HepG2 (cell line): ENCODE data around the gene TMEM63B. TPM values are rescaled to one million over a fixed set of nuclear protein-coding genes. Genes with fewer than 3 reads are reported as not detected.
A peak's percentile ranks its signal among the peaks of the same experiment; 100 is the strongest.

ENCODE experiments used
- EZH2 ChIP-seq: conservative IDR thresholded peaks from 2 replicates; pipeline ENCODE4 v1.6.1; 2012; ENCODE audit warnings: mild to moderate bottlenecking, low read depth, low read length, moderate library complexity
- FOSL2 ChIP-seq: sonication (generic); formaldehyde crosslinking; IDR thresholded peaks from 2 replicates; pipeline ENCODE4 v1.4.0; 2020; ENCODE audit warnings: missing genetic modification reagents
- LCORL ChIP-seq, 2 experiments: fragments of 450-650 bp in 1 of 2; sonication (generic) in 1 of 2; formaldehyde crosslinking in 1 of 2; IDR thresholded peaks; 2 replicates each; pipeline versions ENCODE4 v1.5.0 to v1.6.1; 2017 to 2020; ENCODE audit warnings: antibody characterized with exemption in 1 of 2, missing genetic modification reagents in 1 of 2
- PHF20 ChIP-seq: sonication (generic); formaldehyde crosslinking; IDR thresholded peaks from 2 replicates; pipeline ENCODE4 v1.5.0; 2020; ENCODE audit warnings: mild to moderate bottlenecking, missing genetic modification reagents
- SALL1 ChIP-seq: sonication (generic); formaldehyde crosslinking; IDR thresholded peaks from 2 replicates; pipeline ENCODE4 v1.8.0; 2022; ENCODE audit warnings: mild to moderate bottlenecking, missing genetic modification reagents
- SATB2 ChIP-seq: sonication (generic); formaldehyde crosslinking; IDR thresholded peaks from 2 replicates; pipeline ENCODE4 v1.5.0; 2020; ENCODE audit warnings: missing genetic modification reagents
- U2AF1 ChIP-seq: fragments of 200-400 bp; formaldehyde crosslinking; optimal IDR thresholded peaks from 2 replicates; pipeline ENCODE3; 2017; ENCODE audit warnings: mild to moderate bottlenecking, low read depth, low read length
- ZIK1 ChIP-seq: sonication (generic); formaldehyde crosslinking; IDR thresholded peaks from 2 replicates; pipeline ENCODE4 v1.5.0; 2020; ENCODE audit warnings: mild to moderate bottlenecking, low read depth, missing genetic modification reagents, borderline replicate concordance
- ZNF331 ChIP-seq: sonication (generic); formaldehyde crosslinking; IDR thresholded peaks from 2 replicates; pipeline ENCODE4 v1.4.0; 2020; ENCODE audit warnings: missing genetic modification reagents
- ZNF430 ChIP-seq: sonication (generic); formaldehyde crosslinking; IDR thresholded peaks from 2 replicates; pipeline ENCODE4 v1.9.0; 2021; ENCODE audit warnings: mild to moderate bottlenecking, missing genetic modification reagents
- ZNF589 ChIP-seq: sonication (generic); formaldehyde crosslinking; conservative IDR thresholded peaks from 2 replicates; pipeline ENCODE4 v1.8.0; 2022; ENCODE audit warnings: mild to moderate bottlenecking, moderate library complexity, missing genetic modification reagents
- ZNF614 ChIP-seq: IDR thresholded peaks from 2 replicates; pipeline ENCODE4 v1.6.1; 2018; ENCODE audit warnings: missing biosample characterization, missing genetic modification reagents, inconsistent platforms, borderline replicate concordance
- ZNF619 ChIP-seq: sonication (generic); formaldehyde crosslinking; IDR thresholded peaks from 2 replicates; pipeline ENCODE4 v1.4.0; 2020; ENCODE audit warnings: mild to moderate bottlenecking, missing genetic modification reagents
- polyA plus RNA-seq, 8 experiments: library from polyadenylated mRNA; depleted of rRNA in 3 of 8; stranded (reverse) in 7 of 8; unstranded in 1 of 8; fragments of >200 nt; fragmentation: Illumina TruSeq in 4 of 8; extraction: Trizol in 4 of 8; gene quantifications; 2 replicates each; pipeline versions ENCODE4 v1.2.1 to v1.2.3, GENCODE V29; 2011 to 2016; ENCODE audit warnings: low read depth in 4 of 8, missing spikeins in 1 of 8, mixed read lengths in 1 of 8; ENCODE audit not compliant: insufficient read depth in 1 of 8
- total RNA-seq, 5 experiments: library from RNA; depleted of rRNA; stranded (reverse); fragments of >200 nt; fragmentation: Illumina TruSeq; extraction: Trizol; gene quantifications; 2 replicates each; pipeline ENCODE4 v1.2.3, GENCODE V29; 2016; ENCODE audit warnings: low read depth in 1 of 5
- TF ChIP-seq, protein P1 (sequence below): sonication (generic); formaldehyde crosslinking; IDR thresholded peaks from 2 replicates; pipeline ENCODE4 v1.4.0; 2020; ENCODE audit warnings: missing genetic modification reagents
- TF ChIP-seq, protein P2 (sequence below): sonication (generic); formaldehyde crosslinking; IDR thresholded peaks from 2 replicates; pipeline ENCODE4 v1.4.0; 2020; ENCODE audit warnings: missing genetic modification reagents
- TF ChIP-seq, protein P3 (sequence below): IDR thresholded peaks from 2 replicates; pipeline ENCODE4 v1.6.1; 2016; ENCODE audit warnings: mild to moderate bottlenecking, missing biosample characterization, missing genetic modification reagents
- TF ChIP-seq, protein P4 (sequence below): sonication (generic); formaldehyde crosslinking; IDR thresholded peaks from 2 replicates; pipeline ENCODE4 v1.8.1; 2023; ENCODE audit warnings: mild to moderate bottlenecking, moderate library complexity, missing genetic modification reagents
- TF ChIP-seq, protein P5 (sequence below): sonication (generic); formaldehyde crosslinking; IDR thresholded peaks from 2 replicates; pipeline ENCODE4 v1.8.1; 2022; ENCODE audit warnings: low read depth, mild to moderate bottlenecking, missing genetic modification reagents

The TMEM63B gene
- total and polyA plus RNA-seq, 2 of the 13 experiments (the other 11 are each of a cell fraction or from before 2014, with no cell fraction given), result 27.4 to 75.8 TPM

DNA sequence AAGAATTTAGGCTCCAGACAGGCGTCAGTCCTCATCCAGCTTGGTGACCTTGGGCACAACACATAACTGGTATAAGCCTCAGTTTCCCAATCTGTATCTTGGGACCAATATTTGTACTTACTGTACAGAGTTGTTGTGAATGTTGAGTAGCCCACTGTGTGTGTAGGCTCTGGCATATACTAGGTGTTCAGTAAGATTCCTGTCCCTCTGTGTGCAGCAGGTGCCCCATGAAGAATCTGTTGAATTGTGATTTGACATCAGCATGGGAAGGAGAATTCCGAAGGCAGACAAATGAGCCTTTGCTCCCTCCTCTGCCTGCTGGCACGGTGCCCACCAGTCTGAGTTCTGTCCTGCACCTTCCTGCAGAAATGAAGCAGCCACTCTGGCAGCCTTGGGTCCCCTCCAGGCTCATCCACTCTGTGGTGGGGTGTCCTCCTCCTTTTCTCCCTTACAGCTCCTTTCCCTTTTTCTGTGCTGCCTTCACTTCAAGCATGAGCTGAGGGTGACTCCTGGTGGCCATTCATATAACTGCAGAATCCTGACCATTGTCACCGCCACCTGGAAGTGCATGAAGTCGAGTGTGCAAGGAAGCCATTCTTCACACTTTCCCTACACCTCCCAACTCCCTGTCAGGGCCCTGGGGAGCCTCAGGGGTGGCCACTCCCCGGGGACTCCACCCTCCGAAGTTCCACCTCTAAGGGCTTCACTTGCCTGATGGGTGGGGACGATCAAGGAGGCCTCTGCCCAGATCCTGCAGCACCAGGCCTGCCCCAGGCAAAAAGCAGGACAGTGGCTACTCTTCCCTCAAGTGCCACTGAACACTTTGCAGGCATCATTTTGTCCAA, 48.3 kb upstream of the TMEM63B start (continued):
- TF ChIP-seq, protein P1, sequence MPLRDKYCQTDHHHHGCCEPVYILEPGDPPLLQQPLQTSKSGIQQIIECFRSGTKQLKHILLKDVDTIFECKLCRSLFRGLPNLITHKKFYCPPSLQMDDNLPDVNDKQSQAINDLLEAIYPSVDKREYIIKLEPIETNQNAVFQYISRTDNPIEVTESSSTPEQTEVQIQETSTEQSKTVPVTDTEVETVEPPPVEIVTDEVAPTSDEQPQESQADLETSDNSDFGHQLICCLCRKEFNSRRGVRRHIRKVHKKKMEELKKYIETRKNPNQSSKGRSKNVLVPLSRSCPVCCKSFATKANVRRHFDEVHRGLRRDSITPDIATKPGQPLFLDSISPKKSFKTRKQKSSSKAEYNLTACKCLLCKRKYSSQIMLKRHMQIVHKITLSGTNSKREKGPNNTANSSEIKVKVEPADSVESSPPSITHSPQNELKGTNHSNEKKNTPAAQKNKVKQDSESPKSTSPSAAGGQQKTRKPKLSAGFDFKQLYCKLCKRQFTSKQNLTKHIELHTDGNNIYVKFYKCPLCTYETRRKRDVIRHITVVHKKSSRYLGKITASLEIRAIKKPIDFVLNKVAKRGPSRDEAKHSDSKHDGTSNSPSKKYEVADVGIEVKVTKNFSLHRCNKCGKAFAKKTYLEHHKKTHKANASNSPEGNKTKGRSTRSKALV (CRISPR knock-in tag), result no peak
- TF ChIP-seq ZNF430 (no peak), PHF20 (CRISPR knock-in tag) (no peak), ZIK1 (0 out of 2 replicates have a peak, but pooled peaks have one; percentile 4), EZH2 (no peak), LCORL (IDR thresholded peaks at IDR 0.05) (no peak), LCORL (CRISPR knock-in tag; IDR thresholded peaks at IDR 0.05) (peak; percentile 71; the same call in 1 of the 2 replicates), FOSL2 (CRISPR knock-in tag) (peak; percentile 46; the same call in 1 of the 2 replicates), U2AF1 (no peak), SATB2 (CRISPR knock-in tag) (no peak), ZNF619 (CRISPR knock-in tag) (peak; percentile 14; the same call in 1 of the 2 replicates), ZNF589 (CRISPR knock-in tag) (no peak), ZNF614 (CRISPR knock-in tag) (peak; percentile 57; the same call in 1 of the 2 replicates), SALL1 (CRISPR knock-in tag) (peak; percentile 57; the same call in 1 of the 2 replicates), ZNF331 (CRISPR knock-in tag) (0 out of 2 replicates have a peak, but pooled peaks have one; percentile 64)
- TF ChIP-seq, protein P2, sequence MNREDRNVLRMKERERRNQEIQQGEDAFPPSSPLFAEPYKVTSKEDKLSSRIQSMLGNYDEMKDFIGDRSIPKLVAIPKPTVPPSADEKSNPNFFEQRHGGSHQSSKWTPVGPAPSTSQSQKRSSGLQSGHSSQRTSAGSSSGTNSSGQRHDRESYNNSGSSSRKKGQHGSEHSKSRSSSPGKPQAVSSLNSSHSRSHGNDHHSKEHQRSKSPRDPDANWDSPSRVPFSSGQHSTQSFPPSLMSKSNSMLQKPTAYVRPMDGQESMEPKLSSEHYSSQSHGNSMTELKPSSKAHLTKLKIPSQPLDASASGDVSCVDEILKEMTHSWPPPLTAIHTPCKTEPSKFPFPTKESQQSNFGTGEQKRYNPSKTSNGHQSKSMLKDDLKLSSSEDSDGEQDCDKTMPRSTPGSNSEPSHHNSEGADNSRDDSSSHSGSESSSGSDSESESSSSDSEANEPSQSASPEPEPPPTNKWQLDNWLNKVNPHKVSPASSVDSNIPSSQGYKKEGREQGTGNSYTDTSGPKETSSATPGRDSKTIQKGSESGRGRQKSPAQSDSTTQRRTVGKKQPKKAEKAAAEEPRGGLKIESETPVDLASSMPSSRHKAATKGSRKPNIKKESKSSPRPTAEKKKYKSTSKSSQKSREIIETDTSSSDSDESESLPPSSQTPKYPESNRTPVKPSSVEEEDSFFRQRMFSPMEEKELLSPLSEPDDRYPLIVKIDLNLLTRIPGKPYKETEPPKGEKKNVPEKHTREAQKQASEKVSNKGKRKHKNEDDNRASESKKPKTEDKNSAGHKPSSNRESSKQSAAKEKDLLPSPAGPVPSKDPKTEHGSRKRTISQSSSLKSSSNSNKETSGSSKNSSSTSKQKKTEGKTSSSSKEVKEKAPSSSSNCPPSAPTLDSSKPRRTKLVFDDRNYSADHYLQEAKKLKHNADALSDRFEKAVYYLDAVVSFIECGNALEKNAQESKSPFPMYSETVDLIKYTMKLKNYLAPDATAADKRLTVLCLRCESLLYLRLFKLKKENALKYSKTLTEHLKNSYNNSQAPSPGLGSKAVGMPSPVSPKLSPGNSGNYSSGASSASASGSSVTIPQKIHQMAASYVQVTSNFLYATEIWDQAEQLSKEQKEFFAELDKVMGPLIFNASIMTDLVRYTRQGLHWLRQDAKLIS (CRISPR knock-in tag), result no peak
- TF ChIP-seq, protein P3, sequence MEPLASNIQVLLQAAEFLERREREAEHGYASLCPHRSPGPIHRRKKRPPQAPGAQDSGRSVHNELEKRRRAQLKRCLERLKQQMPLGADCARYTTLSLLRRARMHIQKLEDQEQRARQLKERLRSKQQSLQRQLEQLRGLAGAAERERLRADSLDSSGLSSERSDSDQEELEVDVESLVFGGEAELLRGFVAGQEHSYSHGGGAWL (CRISPR knock-in tag), result 0 out of 2 replicates have a peak, but pooled peaks have one; percentile 31
- TF ChIP-seq, protein P4, sequence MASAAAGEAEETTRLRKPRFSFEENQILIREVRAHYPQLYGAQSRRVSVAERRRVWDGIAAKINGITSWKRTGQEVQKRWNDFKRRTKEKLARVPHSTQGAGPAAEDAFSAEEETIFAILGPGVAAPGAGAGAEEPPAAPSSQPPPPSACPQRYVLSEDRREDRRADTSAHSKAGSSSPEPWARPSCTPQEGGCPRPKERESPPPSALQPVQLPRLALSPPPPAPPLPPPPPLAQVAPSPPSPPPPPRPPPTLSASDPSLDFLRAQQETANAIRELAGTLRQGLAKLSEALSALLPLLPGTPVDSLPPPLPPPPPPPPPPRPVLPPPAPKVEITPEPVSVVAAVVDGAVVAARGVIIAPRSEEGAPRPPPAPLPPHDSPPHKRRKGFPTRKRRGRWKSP, result no peak
- TF ChIP-seq, protein P5, sequence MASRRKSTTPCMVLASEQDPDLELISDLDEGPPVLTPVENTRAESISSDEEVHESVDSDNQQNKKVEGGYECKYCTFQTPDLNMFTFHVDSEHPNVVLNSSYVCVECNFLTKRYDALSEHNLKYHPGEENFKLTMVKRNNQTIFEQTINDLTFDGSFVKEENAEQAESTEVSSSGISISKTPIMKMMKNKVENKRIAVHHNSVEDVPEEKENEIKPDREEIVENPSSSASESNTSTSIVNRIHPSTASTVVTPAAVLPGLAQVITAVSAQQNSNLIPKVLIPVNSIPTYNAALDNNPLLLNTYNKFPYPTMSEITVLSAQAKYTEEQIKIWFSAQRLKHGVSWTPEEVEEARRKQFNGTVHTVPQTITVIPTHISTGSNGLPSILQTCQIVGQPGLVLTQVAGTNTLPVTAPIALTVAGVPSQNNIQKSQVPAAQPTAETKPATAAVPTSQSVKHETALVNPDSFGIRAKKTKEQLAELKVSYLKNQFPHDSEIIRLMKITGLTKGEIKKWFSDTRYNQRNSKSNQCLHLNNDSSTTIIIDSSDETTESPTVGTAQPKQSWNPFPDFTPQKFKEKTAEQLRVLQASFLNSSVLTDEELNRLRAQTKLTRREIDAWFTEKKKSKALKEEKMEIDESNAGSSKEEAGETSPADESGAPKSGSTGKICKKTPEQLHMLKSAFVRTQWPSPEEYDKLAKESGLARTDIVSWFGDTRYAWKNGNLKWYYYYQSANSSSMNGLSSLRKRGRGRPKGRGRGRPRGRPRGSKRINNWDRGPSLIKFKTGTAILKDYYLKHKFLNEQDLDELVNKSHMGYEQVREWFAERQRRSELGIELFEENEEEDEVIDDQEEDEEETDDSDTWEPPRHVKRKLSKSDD (CRISPR knock-in tag), result no peak
